ENCODE results near the gene POFUT1.

- TF ChIP-seq CTCF (IDR thresholded peaks at IDR 0.05): no peak
- no peak for TF ChIP-seq POLR2A (IDR thresholded peaks at IDR 0.05)
These were observed 54.0 kb downstream of the POFUT1 start for GRCh38 chr20:32261644-32262043.

All from esophagus squamous epithelium (tissue), 4 donors.